Right ventricle myocardium superior (tissue), 1 donor: ENCODE data around the gene MMS19. TPM values are rescaled to one million over a fixed set of nuclear protein-coding genes. Genes with fewer than 3 reads are reported as not detected.

Source experiments
- ATAC-seq: fragments of 200-7000 bp; cut with Tn5 transposase; one replicate; pipeline ENCODE4 v1.9.1; 2020; ENCODE audit warnings: mild to moderate bottlenecking; ENCODE audit not compliant: poor library complexity
- DNase-seq: peaks from one replicate; pipeline ENCODE4 v3.0.0-alpha.2; 2020
- intact Hi-C: fragments of 100-400 bp; cut with DNase I; formaldehyde crosslinking; loops from one replicate; pipeline ENCODE4 v1.11.2; 2022
- total RNA-seq: library from RNA; stranded (reverse); fragmentation: NEBNext Ultra II Directional; extraction: Animal tissue kit (Norgen Biotek cat#: 25700); gene quantifications from one replicate; pipeline ENCODE4 v1.2.1, GENCODE V29; 2021
- donor health status: DM: no; HTN: yes; CAD: no; lungs with severe emphysema.

Gene MMS19
- total RNA-seq, 1 donor from 2014 or later: 34.0 TPM

DNA sequence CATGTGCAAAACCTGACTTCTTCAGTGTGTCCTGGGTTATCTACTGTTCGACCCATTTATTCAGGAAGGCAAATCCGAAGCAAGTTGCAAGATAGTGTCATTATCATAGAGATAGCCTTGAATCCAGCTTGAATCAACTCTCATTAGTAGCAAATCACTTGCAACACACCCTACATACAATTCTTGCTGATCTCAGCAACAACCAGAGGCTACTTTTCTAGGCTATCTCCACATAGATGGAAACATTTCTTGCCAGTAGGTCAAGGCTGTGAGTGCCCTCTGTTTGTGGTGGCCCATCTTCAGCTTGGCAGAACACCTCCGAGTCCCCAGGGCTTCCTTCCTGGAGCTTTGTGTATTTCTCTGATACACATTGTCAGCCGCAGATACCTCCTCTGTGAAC, 12.5 kb upstream of the MMS19 start:
- intact Hi-C loops: no loop called here
- DNase-seq (no peak), ATAC-seq (no peak)

DNA sequence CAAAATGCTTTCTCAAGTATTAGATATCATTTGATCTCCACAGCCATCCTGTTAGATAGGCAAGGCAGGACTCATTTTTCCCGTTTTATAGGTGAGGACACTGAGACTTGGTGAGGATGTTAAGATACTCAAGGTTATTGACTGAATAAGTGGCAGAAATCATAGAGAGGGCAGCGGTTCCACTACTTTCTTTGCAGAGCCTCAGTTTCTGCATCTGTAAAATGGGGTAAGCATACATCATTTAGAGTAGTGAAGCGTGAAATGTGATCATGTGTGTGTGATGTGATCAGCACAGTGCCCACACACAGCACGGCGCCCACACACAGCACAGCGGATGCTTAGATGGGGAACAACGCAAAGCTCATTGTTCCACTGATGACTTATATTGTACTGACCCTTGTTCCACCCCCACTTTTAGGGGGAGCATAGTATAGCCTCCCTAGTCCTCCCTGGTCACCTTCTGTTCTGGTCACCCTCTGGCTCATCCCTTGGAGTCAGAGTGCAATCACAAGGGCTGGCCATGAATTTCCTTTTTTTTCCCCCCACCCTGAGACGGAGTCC, 11.0 kb upstream of the MMS19 start:
- no peak for DNase-seq
- no peak for ATAC-seq
- intact Hi-C loops: no loop called here

DNA sequence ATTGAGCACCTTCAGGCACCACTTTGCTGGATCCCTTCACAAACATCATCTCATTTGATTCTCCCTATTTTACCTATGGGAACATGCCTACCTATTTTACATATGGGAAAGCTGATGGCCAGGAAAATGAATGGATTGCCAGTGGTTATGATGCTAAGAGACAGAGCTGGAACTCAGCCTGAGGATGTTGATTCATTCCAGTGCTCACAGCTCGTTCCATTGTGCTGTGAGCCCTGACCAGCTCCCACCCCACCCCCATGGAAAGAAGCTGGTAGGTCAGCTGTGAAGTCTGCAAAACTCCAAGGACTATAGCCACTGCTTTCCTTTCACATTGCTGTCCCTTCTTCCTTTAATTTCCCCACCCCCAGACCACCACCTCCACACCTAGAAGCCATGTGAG, 10.1 kb upstream of the MMS19 start:
- no peak for DNase-seq
- ATAC-seq: no peak
- intact Hi-C loops: no loop called here

DNA sequence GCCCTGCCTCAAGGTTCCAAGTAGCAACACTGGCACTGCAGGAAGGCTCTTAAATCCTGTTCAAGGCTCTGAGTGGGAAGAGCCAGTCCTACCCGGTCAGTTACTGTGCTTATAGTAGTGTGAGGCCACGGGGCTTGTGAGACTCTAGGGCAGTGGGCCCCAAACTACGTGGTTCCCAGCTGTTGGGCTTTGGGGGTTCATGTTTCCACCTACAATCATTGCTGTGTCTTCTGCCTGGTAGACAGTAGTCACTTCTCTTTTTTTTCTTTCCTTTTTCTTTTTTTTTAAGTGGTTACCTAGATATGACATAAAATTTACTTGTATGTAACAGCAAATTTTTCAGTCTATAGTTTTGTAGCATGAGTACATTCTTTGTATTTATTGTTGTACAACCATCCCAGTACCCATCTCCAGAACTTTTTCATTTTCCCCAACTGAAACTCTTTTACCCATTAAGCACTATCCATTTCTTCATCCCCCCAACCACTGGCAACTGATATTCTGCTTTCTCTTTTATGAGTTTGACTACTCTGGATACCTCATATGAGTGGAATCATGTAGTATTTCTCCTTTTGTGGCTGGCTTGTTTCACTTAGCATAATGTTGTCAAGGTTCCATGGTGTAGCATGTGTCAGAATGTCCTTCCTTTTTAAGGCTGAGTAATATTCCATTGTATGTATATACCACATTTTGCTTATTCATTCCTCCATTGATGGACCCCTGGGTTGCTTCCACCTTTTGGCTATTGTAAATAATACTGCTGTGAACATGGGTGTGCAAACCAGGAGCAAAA, 8.2 kb upstream of the MMS19 start:
- intact Hi-C loops: no loop called here
- ATAC-seq: no peak

DNA sequence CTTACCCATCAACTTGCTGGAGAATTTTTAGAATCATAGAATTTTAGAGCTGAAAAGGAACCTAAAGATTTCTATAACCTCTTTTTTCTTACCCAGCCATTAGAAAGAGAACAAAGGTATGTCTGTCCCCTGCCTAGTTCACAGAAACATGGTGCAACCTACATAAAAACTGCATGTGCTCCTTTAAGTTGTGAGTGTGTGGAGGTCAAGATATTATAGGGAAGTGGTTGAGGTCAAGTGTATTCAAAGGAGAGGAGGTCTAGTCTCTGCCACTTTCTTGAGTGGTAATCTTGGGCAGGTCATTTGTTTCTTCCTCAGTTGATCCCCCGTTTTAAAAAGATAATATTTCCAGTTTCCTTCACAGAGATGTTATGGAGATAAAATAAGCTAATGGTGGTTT, 6.9 kb upstream of the MMS19 start:
- ATAC-seq: no peak
- DNase-seq: no peak
- intact Hi-C loops: no loop called here

More for the DNA sequence above, 8.2 kb upstream of the MMS19 start:
- DNase-seq: no peak

DNA sequence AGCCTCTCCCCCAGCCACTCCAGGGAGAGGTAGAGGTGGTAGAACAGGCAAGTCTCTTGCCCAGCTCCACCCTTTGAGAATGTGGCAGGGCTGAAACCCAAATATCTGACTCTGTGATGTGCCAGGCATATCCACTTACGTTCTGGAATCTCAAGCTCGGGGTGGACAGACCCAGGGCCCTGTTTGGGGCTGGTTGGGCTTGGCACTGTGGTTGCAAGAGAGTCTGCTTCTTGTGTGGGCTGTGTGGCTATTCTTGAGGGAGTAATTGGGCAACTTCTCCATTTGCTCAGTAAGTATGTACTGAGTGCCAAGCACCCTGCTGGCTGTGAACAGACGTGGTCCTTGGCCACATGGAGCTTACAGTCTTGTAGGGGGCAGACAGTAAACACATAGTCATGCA, 5.2 kb upstream of the MMS19 start:
- ATAC-seq (peak; percentile 18), DNase-seq (peak; percentile 66)
- intact Hi-C loops: no loop called here

DNA sequence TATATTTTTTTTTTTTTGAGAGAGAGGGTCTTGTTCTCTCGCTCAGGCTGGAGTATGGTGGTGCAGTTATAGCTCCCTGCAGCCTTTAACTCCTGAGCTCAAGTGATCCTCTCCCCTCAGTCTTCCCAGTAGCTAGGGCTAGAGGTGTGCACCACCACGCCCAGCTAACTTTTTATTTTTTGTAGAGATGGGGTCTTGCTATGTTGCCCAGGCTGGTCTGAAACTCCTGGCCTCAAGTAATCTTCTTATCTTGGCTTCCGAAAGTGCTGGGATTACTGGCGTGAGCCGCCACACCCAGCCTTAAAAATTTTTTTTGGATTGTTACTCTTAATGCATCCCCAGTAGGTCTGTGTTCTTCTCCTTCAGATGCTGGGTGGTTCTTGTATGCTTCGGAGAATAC, 4.7 kb upstream of the MMS19 start:
- ATAC-seq (no peak), DNase-seq (no peak)
- intact Hi-C loops: no loop called here

DNA sequence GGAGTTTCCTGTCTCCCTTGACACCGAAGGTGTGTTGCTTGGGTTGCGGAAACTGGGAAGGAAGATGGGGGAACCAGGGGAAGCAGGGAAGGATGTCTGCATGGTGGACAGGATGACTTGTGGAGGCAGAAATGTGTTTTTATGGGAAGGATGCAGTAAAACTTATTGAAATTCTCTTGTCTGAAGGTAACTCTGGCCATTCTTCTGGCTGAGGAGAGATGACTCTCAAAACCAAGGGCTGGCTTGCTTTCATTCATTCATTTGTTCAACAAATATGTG, 2.0 kb upstream of the MMS19 start:
- DNase-seq (no peak), ATAC-seq (no peak)
- intact Hi-C loops: no loop called here

DNA sequence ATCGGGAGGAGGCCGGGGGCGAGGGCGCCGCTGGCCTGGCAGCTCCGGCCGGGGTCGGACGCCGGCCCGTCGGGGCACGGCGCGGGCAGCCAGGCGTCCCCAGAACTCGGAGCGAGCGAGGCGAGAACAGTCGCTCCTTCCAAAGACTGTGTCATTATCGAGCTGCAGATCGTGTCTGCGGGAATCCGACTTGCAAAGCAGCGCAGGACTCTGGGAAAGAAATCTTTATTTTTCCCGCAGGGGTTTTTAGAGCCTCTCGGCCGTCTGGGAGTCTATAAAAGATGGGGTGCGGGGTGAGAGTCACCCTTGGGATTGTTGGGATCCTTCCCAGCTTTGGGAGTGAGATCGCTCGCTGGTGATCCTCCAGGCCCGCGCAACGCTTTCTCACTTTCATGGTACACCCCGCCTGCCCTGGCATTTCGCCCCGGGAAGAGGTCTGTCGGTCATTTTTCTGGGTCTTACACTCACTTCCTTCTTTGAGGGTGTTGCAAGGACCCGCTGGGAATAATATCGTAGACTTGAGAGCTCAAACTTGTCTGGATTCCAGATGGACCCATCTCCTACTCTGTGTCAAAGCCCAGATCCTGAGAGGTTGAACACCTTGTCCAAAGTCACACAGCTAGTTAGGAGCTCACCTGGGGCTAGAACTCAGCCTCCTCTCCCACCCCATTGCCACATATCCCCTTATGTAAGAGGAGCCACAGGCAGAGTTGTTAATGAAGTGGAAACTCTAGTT, 1.5 kb upstream of the MMS19 start:
- intact Hi-C loops: no loop called here
- DNase-seq: peak; percentile 89

DNA sequence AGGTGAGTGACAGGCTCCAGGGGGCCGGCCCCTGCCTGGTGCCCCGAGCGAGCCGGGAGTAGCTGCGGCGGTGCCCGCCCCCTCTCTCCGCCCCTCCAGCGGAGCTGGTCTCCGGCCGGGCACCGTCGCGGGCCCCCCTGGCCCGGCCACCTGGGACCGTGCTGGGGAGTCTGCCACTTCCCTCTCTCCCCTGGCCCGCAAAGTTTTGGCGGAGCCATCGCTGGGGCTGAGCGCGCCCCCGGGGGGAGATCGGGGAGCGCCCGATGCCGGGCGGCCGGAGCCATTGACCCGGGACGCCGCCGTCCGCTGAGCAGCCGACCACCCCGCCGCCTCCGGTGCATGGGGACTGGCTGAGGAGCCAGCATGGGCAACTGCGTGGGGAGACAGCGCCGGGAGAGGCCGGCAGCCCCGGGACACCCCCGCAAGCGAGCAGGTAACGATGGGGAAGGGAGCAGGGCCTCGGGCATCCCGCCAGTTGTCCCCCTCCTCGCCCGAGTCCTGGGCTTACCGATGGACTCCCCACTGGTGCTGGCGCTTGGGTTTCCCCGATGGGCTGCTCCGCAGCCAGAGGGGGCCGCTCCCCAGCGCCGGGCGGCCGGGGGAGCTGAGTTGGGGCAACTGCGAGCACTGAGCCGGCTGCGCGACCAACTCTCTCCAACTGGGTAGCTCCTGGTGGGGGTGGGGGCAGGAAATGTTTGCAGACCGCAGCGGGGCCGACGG, 779 bp upstream of the MMS19 start, which contains the start of gene UBTD1:
UBTD1 (plus strand) TSS at position 84 of the 720 bp plus-strand sequence; CDS start at position 364, 280 bp downstream.
- peak; percentile 71 for DNase-seq
- ATAC-seq: peak; percentile 9
- intact Hi-C loops: no loop called here

More for the DNA sequence above, 1.5 kb upstream of the MMS19 start:
- ATAC-seq: no peak

DNA sequence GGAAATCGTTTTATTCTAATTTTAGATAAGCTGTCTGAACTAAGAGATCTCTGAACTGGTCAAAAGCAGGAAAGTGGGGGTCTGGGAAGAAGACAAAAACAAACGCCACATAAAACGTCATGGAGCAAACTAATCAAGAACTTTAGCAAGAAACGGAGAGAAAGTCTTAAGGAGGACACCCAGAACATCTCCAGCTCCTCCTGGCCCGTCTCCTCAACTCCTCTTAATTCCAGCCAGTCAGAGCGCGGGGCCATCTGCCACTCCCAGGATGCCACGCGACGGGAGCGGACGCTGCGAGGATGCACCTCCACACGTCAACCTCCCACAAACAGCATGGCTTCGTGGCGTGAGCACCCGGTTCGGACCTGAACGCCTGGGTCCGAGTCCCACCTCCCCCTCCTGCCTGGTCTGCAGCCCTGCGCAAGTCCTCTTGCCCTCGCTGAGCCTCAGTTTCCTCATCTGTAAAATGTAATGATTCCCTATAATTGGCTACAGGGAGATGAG, 598 bp downstream of the MMS19 start:
- DNase-seq (peak; percentile 92), ATAC-seq (peak; percentile 53)
- intact Hi-C loops: no loop called here

DNA sequence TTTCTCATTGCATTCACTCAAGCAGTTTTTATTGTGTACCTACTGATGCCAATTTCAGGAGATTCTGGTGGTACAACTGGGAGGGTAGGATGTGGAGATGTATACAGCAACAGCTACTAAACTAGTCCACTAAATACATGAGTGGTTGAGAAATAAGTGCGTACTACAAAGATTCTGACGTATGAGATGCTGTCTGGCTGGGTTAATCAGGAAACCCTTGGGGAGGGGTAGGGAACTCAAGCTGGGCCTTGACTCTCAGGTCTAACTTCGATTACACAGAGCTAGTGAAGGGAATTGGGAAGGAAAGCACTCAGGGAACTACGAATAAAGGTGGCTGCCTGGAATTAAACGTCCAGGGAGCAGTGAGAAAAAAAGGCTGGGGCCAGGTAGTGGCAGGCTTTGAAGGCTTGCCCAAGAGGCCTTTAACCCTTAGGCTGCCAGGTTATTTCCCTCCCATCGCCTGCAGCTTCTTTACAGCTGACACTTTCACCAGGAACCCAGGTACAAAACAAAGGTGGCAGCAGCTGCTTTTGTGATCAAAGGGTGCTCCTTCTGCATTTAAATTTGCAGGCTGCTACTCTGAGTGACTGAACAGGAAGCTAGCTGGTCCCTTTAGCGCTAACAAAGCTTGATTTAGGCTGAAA, 3.2 kb downstream of the MMS19 start:
- DNase-seq (no peak), ATAC-seq (no peak)
- intact Hi-C loops: no loop called here

DNA sequence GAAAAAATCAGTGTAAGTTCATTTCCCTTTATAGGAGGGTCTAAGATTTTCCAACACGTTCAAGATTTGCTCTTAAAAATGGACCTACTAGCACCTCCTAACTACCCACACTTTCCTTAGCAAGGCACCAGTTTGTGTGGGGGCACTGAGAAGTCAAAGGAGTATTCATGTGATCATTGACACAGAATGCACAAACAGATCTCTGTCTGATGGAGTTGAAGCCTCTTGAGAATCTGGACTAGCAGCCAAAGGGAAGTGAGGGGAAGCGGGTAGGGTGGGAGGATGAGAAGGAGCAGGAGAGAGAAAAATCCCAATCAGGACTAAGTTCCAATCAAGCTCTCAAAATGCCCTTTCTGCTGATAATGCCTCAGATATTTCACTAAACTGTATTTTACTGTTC, 4.1 kb downstream of the MMS19 start:
- intact Hi-C loops: no loop called here
- DNase-seq (no peak), ATAC-seq (no peak)

DNA sequence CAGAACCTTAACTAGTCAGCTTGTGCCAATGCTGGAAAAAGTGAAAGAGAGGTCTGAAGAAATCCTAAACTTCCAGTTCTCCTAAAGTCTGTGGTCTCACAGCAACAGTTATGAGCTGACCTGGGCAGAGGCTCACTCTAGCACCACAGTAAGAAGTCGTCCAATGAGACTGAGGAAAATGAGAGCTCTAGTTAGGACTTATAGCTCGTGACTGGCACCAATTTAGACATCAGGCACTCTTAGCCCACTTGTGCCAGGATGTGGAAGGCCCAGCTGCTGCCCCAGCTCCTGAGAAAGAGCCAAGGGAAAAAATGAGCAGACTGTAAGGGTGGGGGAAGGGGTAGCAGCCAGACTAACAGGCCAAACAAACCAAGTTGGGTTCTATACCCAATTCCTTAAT, 7.6 kb downstream of the MMS19 start:
- DNase-seq: no peak
- intact Hi-C loops: no loop called here
- peak; percentile 86 for ATAC-seq

DNA sequence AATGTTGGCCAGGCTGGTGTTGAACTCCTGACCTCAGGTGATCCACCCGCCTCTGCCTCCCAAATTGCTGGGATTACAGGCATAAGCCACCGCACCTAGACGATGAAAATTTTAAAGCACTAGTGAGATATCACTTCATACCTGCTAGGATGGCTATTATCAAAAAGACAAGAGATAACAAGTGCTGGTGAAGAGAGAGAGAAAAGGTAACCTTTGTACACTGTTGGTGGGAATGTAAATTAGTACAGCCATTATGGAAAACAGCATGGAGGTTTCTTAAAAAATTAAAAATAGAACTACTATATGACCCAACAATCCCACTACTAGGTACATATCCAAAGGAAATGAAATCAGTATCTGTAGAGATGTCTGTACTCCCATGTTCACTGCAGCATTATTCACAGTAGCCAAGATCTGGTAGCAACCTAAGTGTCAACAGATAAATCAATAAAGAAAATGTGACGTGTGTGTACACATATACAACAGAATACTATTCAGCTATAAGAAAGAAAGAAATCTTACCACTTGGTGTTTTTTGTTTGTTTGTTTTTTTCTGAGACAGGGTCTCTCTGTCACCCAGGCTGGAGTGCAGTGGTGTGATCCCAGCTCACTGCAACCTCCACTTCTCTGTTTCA, 12.5 kb downstream of the MMS19 start:
- intact Hi-C loops: no loop called here
- ATAC-seq: no peak

DNA sequence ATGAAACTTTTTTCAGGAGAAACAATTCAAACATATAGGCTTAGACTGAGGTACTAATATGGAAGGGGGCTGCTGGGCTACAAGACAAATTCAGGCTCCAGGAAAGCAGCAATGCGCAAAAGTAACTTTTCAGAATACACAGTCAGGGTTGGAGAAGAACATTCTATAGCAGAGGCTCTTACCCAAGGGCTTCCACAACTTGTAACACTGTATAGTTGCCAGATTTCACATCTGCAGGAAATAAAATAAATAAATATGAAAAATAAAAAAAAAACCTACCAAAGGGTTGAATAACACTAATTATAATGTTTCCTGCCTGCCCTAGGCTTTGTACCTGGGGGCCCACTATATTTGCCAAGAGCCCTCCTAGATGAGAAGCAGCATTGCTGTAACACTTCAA, 14.3 kb downstream of the MMS19 start:
- intact Hi-C loops: no loop called here
- no peak for ATAC-seq

More for the DNA sequence above, 12.5 kb downstream of the MMS19 start:
- no peak for DNase-seq

DNA sequence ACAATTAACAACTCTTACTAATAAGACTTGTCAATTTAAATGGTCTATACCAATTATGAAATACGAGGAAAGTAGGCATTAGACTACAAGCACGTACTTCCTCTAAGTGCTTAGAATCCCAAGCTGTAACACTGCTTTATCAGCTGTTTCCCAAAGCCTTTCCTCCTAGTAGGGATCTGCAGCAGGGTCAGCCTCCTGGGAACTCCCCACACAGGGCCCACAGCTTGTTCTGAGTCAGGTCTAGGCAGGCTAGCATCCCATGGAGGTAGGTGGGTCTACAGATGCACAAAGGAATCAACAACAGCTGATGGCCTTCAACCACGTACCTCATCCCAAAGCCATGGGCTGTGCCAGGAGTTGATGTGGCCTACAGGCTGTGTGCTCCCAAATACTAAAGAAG, 14.7 kb downstream of the MMS19 start:
- DNase-seq (no peak), ATAC-seq (no peak)
- intact Hi-C loops: no loop called here

More for the DNA sequence above, 14.3 kb downstream of the MMS19 start:
- no peak for DNase-seq

DNA sequence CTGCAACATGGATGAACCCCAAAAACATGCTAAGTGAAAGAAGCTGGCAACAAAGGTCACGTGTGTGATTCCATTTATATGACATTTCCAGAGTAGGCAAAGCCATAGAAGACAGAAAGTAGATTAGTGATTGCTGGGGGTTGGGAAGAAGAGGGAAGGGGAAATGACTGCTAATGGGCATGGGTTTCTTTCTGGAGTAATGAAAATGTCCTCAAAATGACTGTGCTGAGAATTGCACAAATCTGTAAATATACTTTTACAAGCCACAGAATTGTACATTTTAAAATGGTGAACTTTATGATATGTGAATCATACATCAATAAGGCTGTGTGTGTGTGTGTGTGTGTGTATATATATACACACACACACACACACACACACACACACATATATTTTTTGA, 15.8 kb downstream of the MMS19 start:
- DNase-seq (no peak), ATAC-seq (no peak)
- intact Hi-C loops: no loop called here
